Endothelial cell (in vitro differentiated cells): Measurements from ENCODE around the gene LRG1. TPM values are rescaled to one million over a fixed set of nuclear protein-coding genes. Genes with fewer than 3 reads are reported as not detected.

Experiments used
- DNase-seq: peaks from one replicate; pipeline ENCODE4 v3.0.0; 2021; ENCODE audit warnings: low spot score
- H3K27ac Mint-ChIP-seq: one replicate; pipeline ENCODE4 v1.8.0; 2021; ENCODE audit warnings: mixed read lengths, inconsistent platforms; ENCODE audit not compliant: unreplicated experiment
- H3K27me3 Mint-ChIP-seq: one replicate; pipeline ENCODE4 v1.8.0; 2021; ENCODE audit warnings: mild to moderate bottlenecking, moderate library complexity, mixed read lengths, inconsistent platforms; ENCODE audit not compliant: unreplicated experiment
- H3K36me3 Mint-ChIP-seq: one replicate; pipeline ENCODE4 v1.8.0; 2021; ENCODE audit warnings: mild to moderate bottlenecking, low read depth, mixed read lengths, inconsistent platforms; ENCODE audit not compliant: unreplicated experiment
- H3K4me1 Mint-ChIP-seq: one replicate; pipeline ENCODE4 v1.8.0; 2021; ENCODE audit warnings: mild to moderate bottlenecking, mixed read lengths, inconsistent platforms; ENCODE audit not compliant: unreplicated experiment
- H3K4me3 Mint-ChIP-seq: one replicate; pipeline ENCODE4 v1.8.0; 2021; ENCODE audit warnings: mild to moderate bottlenecking, mixed read lengths, inconsistent platforms; ENCODE audit not compliant: unreplicated experiment
- H3K9me3 Mint-ChIP-seq: one replicate; pipeline ENCODE4 v1.8.0; 2021; ENCODE audit warnings: mixed read lengths, inconsistent platforms; ENCODE audit not compliant: unreplicated experiment
- CTCF ChIP-seq: fragments of 200-600 bp; sonication (generic); IDR thresholded peaks from one replicate; pipeline ENCODE4 v1.5.0; 2021; ENCODE audit warnings: antibody characterized with exemption; ENCODE audit not compliant: unreplicated experiment
- total RNA-seq: library from RNA; stranded (reverse); fragmentation: NEBNext Ultra II Directional; extraction: Animal tissue kit (Norgen Biotek cat#: 25700); gene quantifications from one replicate; pipeline ENCODE4 v1.2.1, GENCODE V29; 2021; ENCODE audit not compliant: unreplicated experiment

Gene LRG1
- total RNA-seq, 1 donor from 2014 or later, result 2.2 TPM

GRCh38 chr19:4586245-4586644 is 46.4 kb upstream of the LRG1 start:
- Mint-ChIP-seq H3K4me1 (peaks cover 7% of the 10 kb centered on the region), H3K9me3 (no peaks in the 10 kb centered on the region), H3K36me3 (no peaks in the 10 kb centered on the region), H3K27me3 (peaks cover 11% of the 10 kb centered on the region), H3K27ac (no peak overlapping the region), H3K4me3 (no peak overlapping the region)
- no peak for DNase-seq
- TF ChIP-seq CTCF, result no peak

- H3K9me3 Mint-ChIP-seq, result no peaks in the 10 kb centered on the region
- H3K27ac Mint-ChIP-seq, result no peak overlapping the region
- H3K4me3 Mint-ChIP-seq, result peak overlapping the region; percentile 20
- no peaks in the 10 kb centered on the region for H3K36me3 Mint-ChIP-seq
- no peak for TF ChIP-seq CTCF
- no peak for DNase-seq
- peaks cover 7% of the 10 kb centered on the region for H3K4me1 Mint-ChIP-seq
- peaks cover 11% of the 10 kb centered on the region for H3K27me3 Mint-ChIP-seq
These were observed 45.7 kb upstream of the LRG1 start for GRCh38 chr19:4585556-4585955.

GRCh38 chr19:4584670-4585460 is 45.0 kb upstream of the LRG1 start:
- H3K27ac Mint-ChIP-seq, result no peak overlapping the region
- peak; percentile 20 for DNase-seq
- no peaks in the 10 kb centered on the region for H3K36me3 Mint-ChIP-seq
- peaks cover 15% of the 10 kb centered on the region for H3K27me3 Mint-ChIP-seq
- TF ChIP-seq CTCF, result no peak
- peaks cover 7% of the 10 kb centered on the region for H3K4me1 Mint-ChIP-seq
- H3K9me3 Mint-ChIP-seq, result no peaks in the 10 kb centered on the region
- no peak overlapping the region for H3K4me3 Mint-ChIP-seq

- peaks cover 16% of the 10 kb centered on the region for H3K27me3 Mint-ChIP-seq
- no peak for TF ChIP-seq CTCF
These were observed 44.3 kb upstream of the LRG1 start for GRCh38 chr19:4583961-4584669.

More at GRCh38 chr19:4583961-4584669, 44.3 kb upstream of the LRG1 start:
- Mint-ChIP-seq H3K4me3 (no peak overlapping the region), H3K36me3 (no peaks in the 10 kb centered on the region), H3K9me3 (no peaks in the 10 kb centered on the region), H3K27ac (no peak overlapping the region), H3K4me1 (peaks cover 7% of the 10 kb centered on the region)
- DNase-seq, result peak; percentile 53
